ENCODE results near the gene ASCL5. TPM values are rescaled to one million over a fixed set of nuclear protein-coding genes. Genes with fewer than 3 reads are reported as not detected.

ASCL5 gene
- total RNA-seq, 1 experiment from 2014 or later: 0.15 TPM

- Histone ChIP-seq H3K23ac (ENCODE audit: insufficient read length, low read depth, low read length) (no peak overlapping the region), H3K9ac (ENCODE audit: extremely low read depth, insufficient read length, low read length) (no peak overlapping the region), H3K56ac (ENCODE audit: insufficient read length, low read depth, low read length) (no peak overlapping the region), H4K20me1 (ENCODE audit: control insufficient read depth, insufficient read depth, insufficient read length) (peaks cover 2% of the 10 kb centered on the region), H3K4me1 (ENCODE audit: insufficient read depth, low read length) (no peaks in the 10 kb centered on the region), H3K4ac (ENCODE audit: low read depth, low read length) (no peak overlapping the region), H2BK15ac (ENCODE audit: low read depth, low read length) (no peak overlapping the region), H2AK5ac (ENCODE audit: insufficient read length, low read length) (no peak overlapping the region), H3K27ac (ENCODE audit: insufficient read length, low read depth, low read length) (no peak overlapping the region), H3T11ph (ENCODE audit: low read length) (no peak overlapping the region), H4K91ac (ENCODE audit: insufficient read length, low read depth, low read length) (no peak overlapping the region), H2BK12ac (ENCODE audit: insufficient read length, low read depth, low read length) (no peak overlapping the region), H2BK20ac (ENCODE audit: low read depth, low read length, poor library complexity, severe bottlenecking) (no peak overlapping the region), H4K8ac (replicated peaks; ENCODE audit: insufficient read length, low read depth, low read length) (no peak overlapping the region), H4K5ac (ENCODE audit: insufficient read length, low read depth, low read length) (no peak overlapping the region), H2BK120ac (ENCODE audit: low read depth, low read length, poor library complexity, severe bottlenecking) (no peak overlapping the region), H3K4me2 (ENCODE audit: insufficient read depth, insufficient read length, low read length) (no peak overlapping the region), H3K14ac (ENCODE audit: insufficient read depth, low read length) (no peak overlapping the region; the same call in 1 of the 2 replicates), H3K9me3 (ENCODE audit: control insufficient read depth, low read depth, low read length) (no peaks in the 10 kb centered on the region), H2BK5ac (ENCODE audit: insufficient read length, low read length) (no peak overlapping the region), H3K18ac (ENCODE audit: insufficient read length, low read depth, low read length) (no peak overlapping the region), H3K79me2 (ENCODE audit: insufficient read depth, low read length) (no peaks in the 10 kb centered on the region), H2AFZ (ENCODE audit: low read length) (no peak overlapping the region), H3K23me2 (ENCODE audit: insufficient read length, low read depth, low read length, poor library complexity, severe bottlenecking) (no peaks in the 10 kb centered on the region), H3K27me3 (ENCODE audit: insufficient read depth, low read length) (no peaks in the 10 kb centered on the region), H3K79me1 (ENCODE audit: insufficient read depth, low read depth, low read length, poor library complexity, severe bottlenecking) (no peaks in the 10 kb centered on the region)
- no peak for DNase-seq
- H3K9me3 Mint-ChIP-seq: no peaks in the 10 kb centered on the region
- H3K4me3 Mint-ChIP-seq: no peak overlapping the region
- H3K27me3 Mint-ChIP-seq (ENCODE audit: low read depth): peaks cover 32% of the 10 kb centered on the region
- no peaks in the 10 kb centered on the region for H3K36me3 Mint-ChIP-seq (ENCODE audit: insufficient read depth in 1 of 3, low read depth in 3 of 3)
- H3K27ac Mint-ChIP-seq: no peak overlapping the region
- peaks cover 11 to 14% of the 10 kb centered on the region in 2 experiments for H3K4me1 Mint-ChIP-seq
- WGBS (ENCODE audit: extremely low coverage, insufficient read length, low lambda C conversion rate): no CpG with 5 or more reads among the region's 9 CpGs
- TF ChIP-seq CTCF (conservative IDR thresholded peaks at IDR 0.05): no peak
Measured at GRCh38 chr1:201125019-201125418, 2.0 kb downstream of the ASCL5 start.
